H1 (cell line): Measurements from ENCODE around the gene LRRC61. TPM values are rescaled to one million over a fixed set of nuclear protein-coding genes. Genes with fewer than 3 reads are reported as not detected.
A peak's percentile ranks its signal among the peaks of the same experiment; 100 is the strongest.

Experiments used
- ASH2L ChIP-seq: fragments of 200-600, 300-600 bp; sonication (generic); IDR thresholded peaks from one replicate; pipeline ENCODE4 v1.7.1; 2017; ENCODE audit warnings: low read length
- ATF2 ChIP-seq: IDR thresholded peaks from 2 replicates; pipeline ENCODE4 v1.6.1; 2012; ENCODE audit warnings: low read length, inconsistent platforms
- BCL11A ChIP-seq, 2 experiments: IDR thresholded peaks; one replicate each; pipeline ENCODE4 v1.6.1; 2011; ENCODE audit warnings: low read depth in 2 of 2, low read length in 2 of 2, mild to moderate bottlenecking in 2 of 2
- BRCA1 ChIP-seq: IDR thresholded peaks from 2 replicates; pipeline ENCODE4 v1.6.1; 2012; ENCODE audit warnings: low read depth, low read length, improper control_type of control experiment
- CHD1 ChIP-seq: IDR thresholded peaks from 2 replicates; pipeline ENCODE4 v1.6.1; 2012; ENCODE audit warnings: low read depth, low read length, improper control_type of control experiment
- CREB1 ChIP-seq: IDR thresholded peaks from 2 replicates; pipeline ENCODE4 v1.6.1; 2012; ENCODE audit warnings: inconsistent platforms
- CTBP2 ChIP-seq: IDR thresholded peaks from 2 replicates; pipeline ENCODE4 v1.7.0; 2011; ENCODE audit warnings: borderline replicate concordance, mild to moderate bottlenecking, moderate library complexity, mixed read lengths, low read length; ENCODE audit not compliant: insufficient read depth, insufficient read length
- E2F6 ChIP-seq: IDR thresholded peaks from 2 replicates; pipeline ENCODE4 v1.6.1; 2012; ENCODE audit warnings: inconsistent platforms
- EGR1 ChIP-seq: IDR thresholded peaks from 2 replicates; pipeline ENCODE4 v1.6.1; 2011; ENCODE audit warnings: low read depth, low read length, borderline replicate concordance
- EP300 ChIP-seq, 2 experiments: IDR thresholded peaks; 1 replicate in 1 of 2; 2 replicates in 1 of 2; pipeline ENCODE4 v1.6.1; 2011 to 2012; ENCODE audit warnings: low read depth in 2 of 2, low read length in 2 of 2, mild to moderate bottlenecking in 2 of 2, borderline replicate concordance in 1 of 2, inconsistent platforms in 1 of 2, moderate library complexity in 1 of 2
- FOSL1 ChIP-seq: IDR thresholded peaks from 2 replicates; pipeline ENCODE4 v1.6.1; 2011; ENCODE audit warnings: mild to moderate bottlenecking, low read depth, low read length, moderate library complexity; ENCODE audit not compliant: insufficient read depth
- HDAC2 ChIP-seq, 2 experiments: fragments of 300-600 bp in 1 of 2; sonication (generic) in 1 of 2; IDR thresholded peaks; 2 replicates each; pipeline ENCODE4 v1.6.1; 2011 to 2012; ENCODE audit warnings: low read depth in 2 of 2, low read length in 2 of 2, mild to moderate bottlenecking in 2 of 2, moderate library complexity in 2 of 2, borderline replicate concordance in 1 of 2, inconsistent platforms in 1 of 2
- KDM1A ChIP-seq: fragments of 200-600, 300-600 bp; sonication (generic); IDR thresholded peaks from 2 replicates; pipeline ENCODE4 v1.7.1; 2016; ENCODE audit warnings: mild to moderate bottlenecking, low read length, borderline replicate concordance
- KDM5A ChIP-seq: fragments of 200-600 bp; IDR thresholded peaks from 2 replicates; pipeline ENCODE4 v1.7.1; 2012; ENCODE audit warnings: mild to moderate bottlenecking, low read length, inconsistent platforms, mixed read lengths
- NRF1 ChIP-seq: IDR thresholded peaks from 2 replicates; pipeline ENCODE4 v1.6.1; 2011; ENCODE audit warnings: mild to moderate bottlenecking, low read depth, low read length, improper control_type of control experiment
- POU5F1 ChIP-seq: IDR thresholded peaks from 2 replicates; pipeline ENCODE4 v1.6.1; 2011; ENCODE audit warnings: low read depth, mild to moderate bottlenecking, low read length, moderate library complexity
- RNF2 ChIP-seq: fragments of 200-900, 300-1000 bp; sonication (generic); IDR thresholded peaks from 2 replicates; pipeline ENCODE4 v1.7.1; 2016; ENCODE audit warnings: borderline replicate concordance, low read depth, mild to moderate bottlenecking, antibody characterized with exemption, low read length; ENCODE audit not compliant: poor library complexity, severe bottlenecking; ENCODE audit errors: missing control alignments
- RXRA ChIP-seq: IDR thresholded peaks from 2 replicates; pipeline ENCODE4 v1.6.1; 2011; ENCODE audit warnings: low read depth, mild to moderate bottlenecking, low read length, moderate library complexity; ENCODE audit not compliant: insufficient read depth
- SIX5 ChIP-seq: IDR thresholded peaks from 2 replicates; pipeline ENCODE4 v1.6.1; 2011; ENCODE audit warnings: mild to moderate bottlenecking, low read depth, low read length
- TAF1 ChIP-seq: IDR thresholded peaks from 2 replicates; pipeline ENCODE4 v1.6.1; 2011; ENCODE audit warnings: mild to moderate bottlenecking, low read depth, low read length
- TEAD4 ChIP-seq: IDR thresholded peaks from 2 replicates; pipeline ENCODE4 v1.6.1; 2012; ENCODE audit warnings: low read depth, low read length, inconsistent platforms, mixed read lengths
- ZNF274 ChIP-seq: IDR thresholded peaks from 2 replicates; pipeline ENCODE4 v1.7.0; 2012; ENCODE audit warnings: low read length, borderline replicate concordance; ENCODE audit errors: extremely low read depth
- polyA plus RNA-seq, 7 experiments: library from polyadenylated mRNA; depleted of rRNA in 3 of 7; stranded (reverse) in 5 of 7; unstranded in 2 of 7; fragments of >200 nt in 5 of 7; fragments of 200-250 nt in 2 of 7; gene quantifications; 1 replicate in 5 of 7; 2 replicates in 1 of 7; 4 replicates in 1 of 7; pipeline versions ENCODE4 v1.2.1 to v1.2.3, GENCODE V29; 2011 to 2013; ENCODE audit warnings: missing spikeins in 2 of 7, mixed read lengths in 2 of 7
- total RNA-seq: library from RNA; stranded (reverse); fragmentation: NEBNext Ultra II Directional; extraction: Animal tissue kit (Norgen Biotek cat#: 25700); gene quantifications from 2 replicates; pipeline ENCODE4 v1.2.1, GENCODE V29; 2021

The LRRC61 gene
- total and polyA plus RNA-seq, 2 of the 8 experiments (the other 6 are each of a cell fraction or from before 2014, with no cell fraction given): 0.73 to 44.8 TPM

- peak; percentile 63; the same call in 1 of the 2 replicates for TF ChIP-seq CREB1
- 0 out of 2 replicates have a peak, but pooled peaks have one; percentile 20 for TF ChIP-seq TAF1
- TF ChIP-seq BRCA1: no peak
- TF ChIP-seq CHD1: no peak
- TF ChIP-seq RXRA: no peak
- no peak for TF ChIP-seq SIX5
- no peak for TF ChIP-seq ASH2L
- TF ChIP-seq ZNF274: no peak
- TF ChIP-seq NRF1: no peak
- TF ChIP-seq BCL11A (IDR thresholded peaks at IDR 0.05; ENCODE audit: low read depth in 2 of 2, low read length in 2 of 2): no peak
- TF ChIP-seq POU5F1: no peak
- TF ChIP-seq E2F6: peak; percentile 49
- TF ChIP-seq KDM1A: no peak
- TF ChIP-seq HDAC2 (IDR thresholded peaks at IDR 0.05; ENCODE audit: borderline replicate concordance in 1 of 2, low read depth in 2 of 2, low read length in 2 of 2): no peak
- no peak for TF ChIP-seq RNF2
- peak; percentile 92 for TF ChIP-seq TEAD4
- TF ChIP-seq FOSL1: no peak
- no peak for TF ChIP-seq CTBP2
- no peak for TF ChIP-seq EGR1
- no peak for TF ChIP-seq EP300 (IDR thresholded peaks at IDR 0.05; ENCODE audit: borderline replicate concordance in 1 of 2, low read depth in 2 of 2, low read length in 2 of 2)
- no peak for TF ChIP-seq ATF2
- TF ChIP-seq KDM5A: no peak
These were observed 17.0 kb downstream of the LRRC61 start (continued) for GRCh38 chr7:150340024-150340749.
